Stromal cell of bone marrow (primary cell): ENCODE measurements around the gene LDAF1.
"Not testable (repeated sequence)": the region's sequence is repeated elsewhere in the genome, so short reads cannot be mapped to it uniquely, and the experiment has no call there.

Source experiments
- DNase-seq: peaks from one replicate; pipeline ENCODE4 v3.0.0-alpha.2; 2012; ENCODE audit warnings: low read depth

Gene LDAF1

GRCh38 chr16:21162661-21163151 lies 4.2 kb downstream of the LDAF1 start:
- no peak for DNase-seq

- no peak for DNase-seq
Observed at GRCh38 chr16:21163576-21163975, 5.1 kb downstream of the LDAF1 start.

GRCh38 chr16:21164521-21165168 lies 6.2 kb downstream of the LDAF1 start:
- no peak for DNase-seq

- DNase-seq = no peak
Observed at GRCh38 chr16:21166561-21166961, 8.1 kb downstream of the LDAF1 start.

GRCh38 chr16:21167360-21167759 lies 8.9 kb downstream of the LDAF1 start:
- no peak for DNase-seq

GRCh38 chr16:21167929-21168602 lies 9.6 kb downstream of the LDAF1 start:
- DNase-seq = no peak

GRCh38 chr16:21169249-21169981 lies 10.9 kb downstream of the LDAF1 start:
- DNase-seq = no peak

GRCh38 chr16:21170116-21170515 lies 11.6 kb downstream of the LDAF1 start:
- not testable (repeated sequence) for DNase-seq

- DNase-seq = no peak
Observed at GRCh38 chr16:21172650-21173049, 14.2 kb downstream of the LDAF1 start.

- no peak for DNase-seq
Observed at GRCh38 chr16:21175397-21175796, 16.9 kb downstream of the LDAF1 start.

GRCh38 chr16:21179126-21179982 lies 20.9 kb downstream of the LDAF1 start:
- no peak for DNase-seq

GRCh38 chr16:21179983-21180365 lies 21.5 kb downstream of the LDAF1 start:
- DNase-seq = no peak

- DNase-seq = no peak
Observed at GRCh38 chr16:21183995-21184394, 25.5 kb downstream of the LDAF1 start.

GRCh38 chr16:21184834-21185233 lies 26.4 kb downstream of the LDAF1 start:
- DNase-seq = no peak

GRCh38 chr16:21185659-21186325 lies 27.3 kb downstream of the LDAF1 start:
- no peak for DNase-seq

GRCh38 chr16:21186326-21186691 lies 27.8 kb downstream of the LDAF1 start:
- no peak for DNase-seq

GRCh38 chr16:21189311-21189710 lies 30.8 kb downstream of the LDAF1 start:
- no peak for DNase-seq

GRCh38 chr16:21190013-21190412 lies 31.5 kb downstream of the LDAF1 start:
- no peak for DNase-seq

GRCh38 chr16:21190599-21190998 lies 32.1 kb downstream of the LDAF1 start:
- DNase-seq = no peak

GRCh38 chr16:21192991-21193390 lies 34.5 kb downstream of the LDAF1 start:
- DNase-seq = no peak

- peak; percentile 67 for DNase-seq
Observed at GRCh38 chr16:21194771-21195301, 36.4 kb downstream of the LDAF1 start.
